ENCODE results near the gene PGP. TPM values are rescaled to one million over a fixed set of nuclear protein-coding genes. Genes with fewer than 3 reads are reported as not detected.
"Not testable (repeated sequence)": the region's sequence is repeated elsewhere in the genome, so short reads cannot be mapped to it uniquely, and the experiment has no call there.

PGP gene
- total RNA-seq, 1 donor from 2014 or later: 13.3 TPM

- H3K9me3 ChIP-seq: no peaks in the 10 kb centered on the region
- TF ChIP-seq CTCF (IDR thresholded peaks at IDR 0.05): peak; percentile 38
- ATAC-seq: peak; percentile 92 to 97
- peak; percentile 91 for DNase-seq
- intact Hi-C loops (cut with DNase I): no loop called here
- H3K4me1 ChIP-seq: peaks cover 23% of the 10 kb centered on the region
- no peaks in the 10 kb centered on the region for H3K27me3 ChIP-seq (ENCODE audit: low read depth)
- H3K4me3 ChIP-seq: peak within 1 kb of the TSS; percentile 86
- peak within 1 kb of the TSS; percentile 99 for H3K27ac ChIP-seq
- H3K36me3 ChIP-seq: peaks cover 34% of the 10 kb centered on the region
Measured at GRCh38 chr16:2205104-2205966, 9.3 kb downstream of the PGP start, which contains the start of gene MLST8. Gene MLST8 (plus strand): TSS chr16:2205454. CDS start chr16:2206086, 632 bp downstream.

- Histone ChIP-seq H3K27me3 (ENCODE audit: low read depth) (no peaks in the 10 kb centered on the region), H3K27ac (peak overlapping the region; percentile 99), H3K36me3 (peaks cover 29% of the 10 kb centered on the region), H3K9me3 (no peaks in the 10 kb centered on the region), H3K4me3 (peak overlapping the region; percentile 86), H3K4me1 (peaks cover 23% of the 10 kb centered on the region)
- DNase-seq (peak; percentile 53), ATAC-seq (no peak)
- intact Hi-C loops (cut with DNase I): no loop called here
- TF ChIP-seq CTCF (IDR thresholded peaks at IDR 0.05): no peak
Measured at GRCh38 chr16:2204416-2205103, 10.1 kb downstream of the PGP start.

GRCh38 chr16:2203119-2203688 is 11.4 kb downstream of the PGP start:
- peaks cover 15% of the 10 kb centered on the region for H3K36me3 ChIP-seq
- H3K9me3 ChIP-seq; DNase-seq; H3K27me3 ChIP-seq (ENCODE audit: low read depth); ATAC-seq; H3K4me3 ChIP-seq; H3K27ac ChIP-seq; intact Hi-C loops (cut with DNase I): not testable (repeated sequence)
- peaks cover 23% of the 10 kb centered on the region for H3K4me1 ChIP-seq

- no peak for ATAC-seq
- intact Hi-C loops (cut with DNase I): no loop called here
Measured at GRCh38 chr16:2200313-2200712, 14.3 kb downstream of the PGP start.

DNA sequence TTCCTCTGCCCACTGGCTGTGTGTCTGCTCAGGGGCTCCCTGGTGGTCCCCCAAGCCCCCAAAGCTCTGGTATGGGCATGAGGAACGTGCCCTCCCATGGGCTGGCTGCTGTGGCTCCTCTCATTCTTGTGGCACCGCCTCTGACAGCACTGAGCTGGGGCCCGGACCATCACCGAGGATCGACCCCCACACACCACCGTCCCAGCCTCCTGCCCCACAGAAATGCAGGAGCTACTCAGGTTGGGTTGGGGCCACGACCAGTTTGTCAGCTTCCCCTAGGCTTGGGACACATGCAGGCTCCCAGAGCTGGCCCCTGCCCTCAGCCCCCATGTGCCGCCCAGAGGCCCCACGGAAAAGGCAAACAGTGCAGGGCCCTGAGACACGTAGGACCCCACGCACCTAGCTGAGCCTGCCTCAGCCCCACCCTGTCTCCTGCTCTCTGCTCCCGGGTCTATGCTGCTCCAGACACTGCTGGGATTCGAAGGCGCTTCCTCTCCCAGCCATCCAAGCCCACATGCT is 15.0 kb downstream of the PGP start:
- Histone ChIP-seq H3K4me1 (peaks cover 17% of the 10 kb centered on the region), H3K36me3 (no peaks in the 10 kb centered on the region), H3K9me3 (no peaks in the 10 kb centered on the region), H3K27me3 (ENCODE audit: low read depth) (peaks cover 33% of the 10 kb centered on the region), H3K4me3 (no peak overlapping the region), H3K27ac (no peak overlapping the region)
- ATAC-seq (no peak), DNase-seq (no peak)
- no peak for TF ChIP-seq CTCF (IDR thresholded peaks at IDR 0.05)
- intact Hi-C loops (cut with DNase I): no loop called here

More at GRCh38 chr16:2200313-2200712, 14.3 kb downstream of the PGP start:
- TF ChIP-seq CTCF (IDR thresholded peaks at IDR 0.05): no peak
- Histone ChIP-seq H3K4me3 (no peak overlapping the region), H3K4me1 (peaks cover 17% of the 10 kb centered on the region), H3K36me3 (no peaks in the 10 kb centered on the region), H3K9me3 (no peaks in the 10 kb centered on the region), H3K27me3 (ENCODE audit: low read depth) (peaks cover 26% of the 10 kb centered on the region), H3K27ac (no peak overlapping the region)
- no peak for DNase-seq
